ENCODE data around the gene PIEZO2. TPM values are rescaled to one million over a fixed set of nuclear protein-coding genes. Genes with fewer than 3 reads are reported as not detected.

The PIEZO2 gene
- total RNA-seq, 3 donors from 2014 or later = 1.9 to 26.2 (median 11.4) TPM

- Histone ChIP-seq H3K4me3 (no peak overlapping the region), H3K4me1 (no peaks in the 10 kb centered on the region), H3K27ac (no peak overlapping the region), H3K36me3 (no peaks in the 10 kb centered on the region), H3K9me3 (no peaks in the 10 kb centered on the region), H3K27me3 (no peaks in the 10 kb centered on the region)
- no peak for DNase-seq (ENCODE audit: low spot score in 2 of 2)
- TF ChIP-seq POLR2AphosphoS5 (IDR thresholded peaks at IDR 0.05) (no peak), POLR2A (IDR thresholded peaks at IDR 0.05) (no peak), CTCF (IDR thresholded peaks at IDR 0.05) (no peak)
- intact Hi-C loops (cut with DNase I; ENCODE audit: low total_unique reads) = no loop called here
Measured at GRCh38 chr18:10751653-10752052, 397.7 kb downstream of the PIEZO2 start.

- H3K4me1 ChIP-seq = no peaks in the 10 kb centered on the region
- no peaks in the 10 kb centered on the region for H3K9me3 ChIP-seq
- H3K27ac ChIP-seq = no peak overlapping the region
- TF ChIP-seq POLR2AphosphoS5 (IDR thresholded peaks at IDR 0.05) (no peak), CTCF (IDR thresholded peaks at IDR 0.05) (no peak), POLR2A (IDR thresholded peaks at IDR 0.05) (no peak)
- no peaks in the 10 kb centered on the region for H3K36me3 ChIP-seq
- H3K4me3 ChIP-seq = no peak overlapping the region
- no peak for DNase-seq (ENCODE audit: low spot score in 2 of 2)
- no peaks in the 10 kb centered on the region for H3K27me3 ChIP-seq
- intact Hi-C loops (cut with DNase I; ENCODE audit: low total_unique reads) = no loop called here
Measured at GRCh38 chr18:10750191-10751035, 399.0 kb downstream of the PIEZO2 start.

- no peak for DNase-seq (ENCODE audit: low spot score in 2 of 2)
Measured at GRCh38 chr18:10748641-10749040, 400.7 kb downstream of the PIEZO2 start.

GRCh38 chr18:10745971-10746370 lies 403.4 kb downstream of the PIEZO2 start:
- H3K27ac ChIP-seq = no peak overlapping the region
- no peak for DNase-seq (ENCODE audit: low spot score in 2 of 2)
- H3K9me3 ChIP-seq = no peaks in the 10 kb centered on the region
- no peak overlapping the region for H3K4me3 ChIP-seq
- intact Hi-C loops (cut with DNase I; ENCODE audit: low total_unique reads) = no loop called here
- TF ChIP-seq POLR2AphosphoS5 (IDR thresholded peaks at IDR 0.05) (no peak), POLR2A (IDR thresholded peaks at IDR 0.05) (no peak), CTCF (IDR thresholded peaks at IDR 0.05) (no peak)
- no peaks in the 10 kb centered on the region for H3K27me3 ChIP-seq
- H3K36me3 ChIP-seq = no peaks in the 10 kb centered on the region
- no peaks in the 10 kb centered on the region for H3K4me1 ChIP-seq

More at GRCh38 chr18:10748641-10749040, 400.7 kb downstream of the PIEZO2 start:
- no peaks in the 10 kb centered on the region for H3K4me1 ChIP-seq
- no peaks in the 10 kb centered on the region for H3K27me3 ChIP-seq
- no peaks in the 10 kb centered on the region for H3K36me3 ChIP-seq
- no peak overlapping the region for H3K4me3 ChIP-seq
- no peak for TF ChIP-seq POLR2AphosphoS5 (IDR thresholded peaks at IDR 0.05)
- H3K27ac ChIP-seq = no peak overlapping the region
- no peaks in the 10 kb centered on the region for H3K9me3 ChIP-seq
- intact Hi-C loops (cut with DNase I; ENCODE audit: low total_unique reads) = no loop called here

GRCh38 chr18:10745219-10745618 lies 404.1 kb downstream of the PIEZO2 start:
- intact Hi-C loops (cut with DNase I; ENCODE audit: low total_unique reads) = no loop called here
- H3K9me3 ChIP-seq = no peaks in the 10 kb centered on the region
- TF ChIP-seq CTCF (IDR thresholded peaks at IDR 0.05) = no peak
- TF ChIP-seq POLR2AphosphoS5 (IDR thresholded peaks at IDR 0.05) = no peak
- TF ChIP-seq POLR2A (IDR thresholded peaks at IDR 0.05) = no peak

More at GRCh38 chr18:10745219-10745618, 404.1 kb downstream of the PIEZO2 start:
- no peaks in the 10 kb centered on the region for H3K4me1 ChIP-seq
- H3K36me3 ChIP-seq = no peaks in the 10 kb centered on the region
- H3K4me3 ChIP-seq = no peak overlapping the region
- no peak overlapping the region for H3K27ac ChIP-seq
- DNase-seq (ENCODE audit: low spot score in 2 of 2) = no peak
- no peaks in the 10 kb centered on the region for H3K27me3 ChIP-seq

All from breast epithelium (tissue), 4 donors.